Tibial artery (tissue), 4 donors: ENCODE measurements around the gene OSTM1.
A peak's percentile ranks its signal among the peaks of the same experiment; 100 is the strongest.

Source experiments
- DNase-seq, 2 donors: peaks; one replicate each; pipeline ENCODE4 v3.0.0-alpha.2; 2019
- H3K27ac ChIP-seq, 2 donors: fragments of 200-600 bp; sonication (generic) in 1 of 2; 1 replicate in 1 of 2; 2 replicates in 1 of 2; pipeline ENCODE4 v1.5.1; 2018 to 2019; ENCODE audit warnings: mild to moderate bottlenecking in 1 of 2
- H3K27me3 ChIP-seq, 2 donors: fragments of 200-600 bp; sonication (generic) in 1 of 2; one replicate each; pipeline versions ENCODE4 v1.5.1 to v1.6.0; 2016 to 2019
- H3K36me3 ChIP-seq, 3 donors: fragments of 200-600 bp; sonication (generic) in 2 of 3; one replicate each; pipeline ENCODE4 v1.5.1; 2016 to 2019; ENCODE audit warnings: mild to moderate bottlenecking in 2 of 3
- H3K4me1 ChIP-seq, 4 donors: fragments of 200-600 bp; sonication (generic) in 2 of 4; 1 replicate in 3 of 4; 2 replicates in 1 of 4; pipeline ENCODE4 v1.5.1; 2016 to 2019
- H3K4me3 ChIP-seq, 2 donors: fragments of 200-600 bp; sonication (generic) in 1 of 2; 1 replicate in 1 of 2; 2 replicates in 1 of 2; pipeline ENCODE4 v1.5.1; 2018 to 2019; ENCODE audit warnings: mild to moderate bottlenecking in 2 of 2
- H3K9me3 ChIP-seq, 3 donors: fragments of 200-600 bp; sonication (generic) in 1 of 3; one replicate each; pipeline ENCODE4 v1.5.1; 2016 to 2019
- CTCF ChIP-seq, 2 experiments: fragments of 200-600 bp in 1 of 2; fragments of 450-650 bp in 1 of 2; IDR thresholded peaks; one replicate each; pipeline ENCODE4 v1.5.1; 2017 to 2019; ENCODE audit warnings: antibody characterized with exemption in 2 of 2, mild to moderate bottlenecking in 1 of 2, moderate library complexity in 1 of 2
- intact Hi-C: fragments of 100-400 bp; cut with DNase I; formaldehyde crosslinking; loops from one replicate; pipeline ENCODE4 v1.15.0; 2023; ENCODE audit warnings: low total_unique reads

OSTM1 gene

GRCh38 chr6:108119769-108120141 lies 45.2 kb upstream of the OSTM1 start:
- H3K27ac ChIP-seq: no peak overlapping the region
- H3K36me3 ChIP-seq: no peaks in the 10 kb centered on the region
- intact Hi-C loops: loop anchor here (10.0 kb wide), 1 partner anchor 375 kb away; no protein-coding TSS in a partner anchor
- H3K4me1 ChIP-seq: peaks cover 0 to 41% (median 34%) of the 10 kb centered on the region in 4 donors
- peak overlapping the region in 1 of 2 donors; percentile 58 for H3K4me3 ChIP-seq
- TF ChIP-seq CTCF (IDR thresholded peaks at IDR 0.05): no peak
- H3K27me3 ChIP-seq: peaks cover 0 to 90% of the 10 kb centered on the region in 2 donors
- no peak for DNase-seq
- peaks cover 0 to 6% (median 0%) of the 10 kb centered on the region in 3 donors for H3K9me3 ChIP-seq

- DNase-seq: no peak
- Histone ChIP-seq H3K4me1 (peaks cover 0 to 48% (median 36%) of the 10 kb centered on the region in 4 donors), H3K9me3 (peaks cover 0 to 2% (median 0%) of the 10 kb centered on the region in 3 donors), H3K27ac (no peak overlapping the region), H3K36me3 (no peaks in the 10 kb centered on the region), H3K4me3 (peak overlapping the region; percentile 54 to 58), H3K27me3 (peaks cover 0 to 90% of the 10 kb centered on the region in 2 donors)
- intact Hi-C loops: loop anchor here (10.0 kb wide), 1 partner anchor 376 kb away; no protein-coding TSS in a partner anchor
- TF ChIP-seq CTCF (IDR thresholded peaks at IDR 0.05): no peak
Measured at GRCh38 chr6:108118810-108119768, 44.5 kb upstream of the OSTM1 start.

- peaks cover 0 to 56% (median 43%) of the 10 kb centered on the region in 4 donors for H3K4me1 ChIP-seq
- DNase-seq: no peak
- intact Hi-C loops: loop anchor here (10.0 kb wide), 1 partner anchor 376 kb away; no protein-coding TSS in a partner anchor
- no peaks in the 10 kb centered on the region for H3K36me3 ChIP-seq
- TF ChIP-seq CTCF (IDR thresholded peaks at IDR 0.05): no peak
- peak overlapping the region; percentile 54 to 58 for H3K4me3 ChIP-seq
- peaks cover 0 to 88% of the 10 kb centered on the region in 2 donors for H3K27me3 ChIP-seq
- no peaks in the 10 kb centered on the region for H3K9me3 ChIP-seq
- no peak overlapping the region for H3K27ac ChIP-seq
Measured at GRCh38 chr6:108118359-108118724, 43.8 kb upstream of the OSTM1 start.

- H3K4me3 ChIP-seq: peak overlapping the region; percentile 54 to 58
- peaks cover 0 to 57% (median 44%) of the 10 kb centered on the region in 4 donors for H3K4me1 ChIP-seq
- no peaks in the 10 kb centered on the region for H3K36me3 ChIP-seq
- no peaks in the 10 kb centered on the region for H3K9me3 ChIP-seq
- intact Hi-C loops: loop anchor here (10.0 kb wide), 1 partner anchor 377 kb away; no protein-coding TSS in a partner anchor
- H3K27ac ChIP-seq: no peak overlapping the region
- no peak for TF ChIP-seq CTCF (IDR thresholded peaks at IDR 0.05)
- H3K27me3 ChIP-seq: peaks cover 0 to 82% of the 10 kb centered on the region in 2 donors
- DNase-seq: no peak
Measured at GRCh38 chr6:108117427-108118358, 43.2 kb upstream of the OSTM1 start.
